Activated CD4-positive, alpha-beta T cell treated with anti-CD3 and anti-CD28 coated beads for 36 hours (primary cell): ENCODE results near the gene FOSL2. TPM values are rescaled to one million over a fixed set of nuclear protein-coding genes. Genes with fewer than 3 reads are reported as not detected.

Source experiments
- ATAC-seq: fragments of 200-7000 bp; cut with Tn5 transposase; one replicate; pipeline ENCODE4 v1.10.0; 2021; ENCODE audit warnings: mild to moderate bottlenecking, moderate library complexity
- CTCF ChIA-PET: fragments of 350-600 bp; sonication (Branson Sonifier 250); formaldehyde crosslinking; loops from one replicate; lab custom pipeline; 2021; ENCODE audit warnings: antibody characterized with exemption; lab: Charles Lee
- POLR2A ChIA-PET: fragments of 350-600 bp; sonication (Branson Sonifier 250); formaldehyde crosslinking; loops from one replicate; lab custom pipeline; 2021; ENCODE audit warnings: antibody characterized with exemption, inconsistent platforms; lab: Charles Lee
- DNase-seq: peaks from one replicate; pipeline ENCODE4 v3.0.0-alpha.2; 2020
- H3K27ac Mint-ChIP-seq: one replicate; pipeline ENCODE4 v1.8.0; 2021; ENCODE audit warnings: mixed read lengths
- H3K27me3 Mint-ChIP-seq: one replicate; pipeline ENCODE4 v1.8.0; 2021; ENCODE audit warnings: mixed read lengths
- H3K36me3 Mint-ChIP-seq: one replicate; pipeline ENCODE4 v1.8.0; 2021; ENCODE audit warnings: low read depth, mixed read lengths
- H3K4me1 Mint-ChIP-seq: one replicate; pipeline ENCODE4 v1.8.0; 2021; ENCODE audit warnings: mixed read lengths
- H3K4me3 Mint-ChIP-seq: one replicate; pipeline ENCODE4 v1.8.0; 2021; ENCODE audit warnings: mild to moderate bottlenecking, moderate library complexity, mixed read lengths
- H3K9me3 Mint-ChIP-seq: one replicate; pipeline ENCODE4 v1.8.0; 2021; ENCODE audit warnings: low read depth, mixed read lengths
- intact Hi-C, 2 experiments: fragments of 100-400 bp; cut with DNase I in 1 of 2; cut with micrococcal nuclease in 1 of 2; formaldehyde crosslinking; loops; one replicate each; pipeline versions ENCODE4 v1.14.2 to v1.15.1; 2022 to 2024; cut with DNase I, micrococcal nuclease
- total RNA-seq, 2 experiments: library from RNA; stranded (reverse); gene quantifications; one replicate each; pipeline ENCODE4 v1.2.3, GENCODE V29; 2021

The FOSL2 gene
- total RNA-seq, 2 experiments from 2014 or later: 135 to 225 TPM

GRCh38 chr2:28406276-28407096, 13.8 kb downstream of the FOSL2 start:
- DNase-seq (peak; percentile 83), ATAC-seq (peak; percentile 62)
- Mint-ChIP-seq H3K4me3 (peak overlapping the region; percentile 23), H3K9me3 (no peaks in the 10 kb centered on the region), H3K27me3 (no peaks in the 10 kb centered on the region), H3K36me3 (peaks cover 90% of the 10 kb centered on the region), H3K27ac (peak overlapping the region; percentile 86), H3K4me1 (peaks cover 93% of the 10 kb centered on the region)
- intact Hi-C loops: no loop called here
- CTCF ChIA-PET: no interaction called here
- POLR2A ChIA-PET: interaction anchor here (0.6 to 0.8 kb wide), 3 partner anchors 14 to 1740 kb away, joined by 3 to 8 read pairs (median 3); partner anchors contain the start of gene FOSL2

- POLR2A ChIA-PET: interaction anchor here (0.6 to 0.8 kb wide), 4 partner anchors 15 to 1739 kb away, joined by 3 to 8 read pairs (median 3); partner anchors contain the start of gene FOSL2
- intact Hi-C loops: no loop called here
- H3K4me3 Mint-ChIP-seq: peak overlapping the region; percentile 23
- CTCF ChIA-PET: interaction anchor here (0.5 to 2.1 kb wide), 6 partner anchors 14 to 854 kb away, joined by 3 to 6 read pairs (median 3); partner anchors contain the start of gene FOSL2
- H3K27ac Mint-ChIP-seq: peak overlapping the region; percentile 86
- peaks cover 87% of the 10 kb centered on the region for H3K4me1 Mint-ChIP-seq
- ATAC-seq: no peak
- no peaks in the 10 kb centered on the region for H3K27me3 Mint-ChIP-seq
- H3K36me3 Mint-ChIP-seq: peaks cover 89% of the 10 kb centered on the region
- H3K9me3 Mint-ChIP-seq: no peaks in the 10 kb centered on the region
- DNase-seq: no peak
These were observed 14.7 kb downstream of the FOSL2 start for GRCh38 chr2:28407131-28407975.

GRCh38 chr2:28407976-28408690, 15.5 kb downstream of the FOSL2 start:
- ChIA-PET CTCF (interaction anchor here (0.5 to 2.1 kb wide), 8 partner anchors 15 to 854 kb away, joined by 3 to 6 read pairs (median 3); partner anchors contain the start of gene FOSL2), POLR2A (interaction anchor here (0.6 to 0.7 kb wide), 2 partner anchors 17 to 655 kb away, joined by 3 to 9 read pairs; no protein-coding TSS in a partner anchor)
- Mint-ChIP-seq H3K27ac (peak overlapping the region; percentile 82), H3K9me3 (no peaks in the 10 kb centered on the region), H3K4me1 (peaks cover 85% of the 10 kb centered on the region), H3K4me3 (no peak overlapping the region), H3K36me3 (peaks cover 94% of the 10 kb centered on the region), H3K27me3 (no peaks in the 10 kb centered on the region)
- ATAC-seq: no peak
- no peak for DNase-seq
- intact Hi-C loops: no loop called here

GRCh38 chr2:28408764-28409599, 16.3 kb downstream of the FOSL2 start:
- intact Hi-C loops: loop anchor here (1.0 kb wide), 2 partner anchors 16 to 41 kb away; no protein-coding TSS in a partner anchor
- peak; percentile 84 for DNase-seq
- Mint-ChIP-seq H3K4me3 (peak overlapping the region; percentile 20), H3K27me3 (no peaks in the 10 kb centered on the region), H3K9me3 (no peaks in the 10 kb centered on the region), H3K4me1 (peaks cover 79% of the 10 kb centered on the region), H3K36me3 (peaks cover 94% of the 10 kb centered on the region), H3K27ac (peak overlapping the region; percentile 82)
- CTCF ChIA-PET: interaction anchor here (0.8 to 2.1 kb wide), 4 partner anchors 16 to 726 kb away, joined by 3 to 6 read pairs (median 3); partner anchors contain the start of gene FOSL2
- ATAC-seq: peak; percentile 69
- POLR2A ChIA-PET: interaction anchor here (0.6 to 1.4 kb wide), 2 partner anchors 14 to 17 kb away, joined by 4 to 9 read pairs; no protein-coding TSS in a partner anchor

DNA sequence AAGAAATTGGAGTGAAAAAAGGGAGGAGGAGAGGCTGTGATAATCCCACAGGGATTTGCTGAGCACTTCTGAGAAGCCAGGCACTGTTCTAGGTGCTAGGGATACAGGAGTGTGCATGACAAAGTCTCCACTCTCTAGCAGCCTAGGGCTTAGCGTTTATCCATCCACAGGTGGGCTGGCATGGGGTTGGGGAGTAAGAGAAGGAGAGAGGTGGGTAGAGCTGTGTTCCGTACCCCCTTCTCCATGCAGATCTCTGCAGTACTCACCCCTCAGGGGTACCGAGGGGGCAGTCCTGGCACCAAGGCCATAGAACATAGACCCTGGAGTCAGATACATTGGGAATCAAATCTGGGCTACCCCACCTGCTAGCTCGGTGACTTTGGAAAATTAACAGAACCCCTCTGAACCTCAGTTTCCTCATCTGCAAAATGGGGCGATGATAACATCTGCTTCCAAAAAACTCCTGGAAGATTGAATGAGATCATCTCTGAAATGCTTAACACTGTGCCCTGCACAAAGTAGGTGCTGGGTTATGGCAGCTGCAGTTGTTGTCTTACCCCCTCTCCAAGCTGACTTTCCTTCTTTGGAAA, 18.6 kb downstream of the FOSL2 start:
- ChIA-PET POLR2A (no interaction called here), CTCF (interaction anchor here (0.6 kb wide), 2 partner anchors 50 to 182 kb away, joined by 3 to 6 read pairs; no protein-coding TSS in a partner anchor)
- intact Hi-C loops: loop anchor here in 1 of 2 experiments (2.0 kb wide), 1 partner anchor 14 kb away; no protein-coding TSS in a partner anchor
- Mint-ChIP-seq H3K36me3 (peaks cover 90% of the 10 kb centered on the region), H3K27ac (peak overlapping the region; percentile 93), H3K4me1 (peaks cover 62% of the 10 kb centered on the region), H3K9me3 (no peaks in the 10 kb centered on the region), H3K4me3 (no peak overlapping the region), H3K27me3 (no peaks in the 10 kb centered on the region)
- DNase-seq: no peak
- no peak for ATAC-seq

GRCh38 chr2:28411956-28412609, 19.4 kb downstream of the FOSL2 start:
- ATAC-seq (no peak), DNase-seq (no peak)
- ChIA-PET POLR2A (no interaction called here), CTCF (no interaction called here)
- peaks cover 54% of the 10 kb centered on the region for H3K4me1 Mint-ChIP-seq
- H3K27me3 Mint-ChIP-seq: no peaks in the 10 kb centered on the region
- intact Hi-C loops: loop anchor here in 1 of 2 experiments (2.0 kb wide), 1 partner anchor 13 kb away; no protein-coding TSS in a partner anchor
- H3K36me3 Mint-ChIP-seq: peaks cover 90% of the 10 kb centered on the region
- H3K27ac Mint-ChIP-seq: peak overlapping the region; percentile 51
- no peak overlapping the region for H3K4me3 Mint-ChIP-seq
- no peaks in the 10 kb centered on the region for H3K9me3 Mint-ChIP-seq

DNA sequence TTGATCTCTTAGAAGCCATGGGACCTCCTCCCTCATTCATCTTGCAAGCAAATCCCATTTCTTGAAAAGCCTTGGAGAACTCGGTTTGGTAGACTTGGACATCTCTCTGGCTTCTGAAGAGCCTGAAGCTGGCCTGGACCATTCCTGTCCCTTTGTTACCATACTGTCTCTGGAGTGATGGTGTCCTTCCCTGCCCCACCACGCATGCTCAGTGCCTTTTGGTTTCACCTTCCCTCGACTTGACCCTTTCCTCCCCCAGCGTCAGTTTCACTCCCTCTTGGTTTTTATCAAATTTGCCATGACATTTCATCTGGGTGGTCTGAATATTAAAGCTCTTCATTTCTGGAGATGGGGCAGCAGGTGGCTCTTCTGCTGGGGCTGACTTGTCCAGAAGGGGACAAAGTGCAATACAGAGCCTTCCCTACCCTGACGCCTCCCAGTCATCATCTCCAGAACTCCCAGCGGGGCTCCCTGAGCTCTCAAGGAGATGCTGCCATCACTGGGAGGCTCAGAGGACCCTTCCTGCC, 20.0 kb downstream of the FOSL2 start:
- Mint-ChIP-seq H3K4me1 (peaks cover 48% of the 10 kb centered on the region), H3K9me3 (no peaks in the 10 kb centered on the region), H3K4me3 (no peak overlapping the region), H3K27me3 (no peaks in the 10 kb centered on the region), H3K27ac (no peak overlapping the region), H3K36me3 (peaks cover 90% of the 10 kb centered on the region)
- ChIA-PET POLR2A (no interaction called here), CTCF (interaction anchor here (1.2 kb wide), 1 partner anchor 18 kb away, joined by 3 read pairs; no protein-coding TSS in a partner anchor)
- no peak for DNase-seq
- no peak for ATAC-seq
- intact Hi-C loops: no loop called here

DNA sequence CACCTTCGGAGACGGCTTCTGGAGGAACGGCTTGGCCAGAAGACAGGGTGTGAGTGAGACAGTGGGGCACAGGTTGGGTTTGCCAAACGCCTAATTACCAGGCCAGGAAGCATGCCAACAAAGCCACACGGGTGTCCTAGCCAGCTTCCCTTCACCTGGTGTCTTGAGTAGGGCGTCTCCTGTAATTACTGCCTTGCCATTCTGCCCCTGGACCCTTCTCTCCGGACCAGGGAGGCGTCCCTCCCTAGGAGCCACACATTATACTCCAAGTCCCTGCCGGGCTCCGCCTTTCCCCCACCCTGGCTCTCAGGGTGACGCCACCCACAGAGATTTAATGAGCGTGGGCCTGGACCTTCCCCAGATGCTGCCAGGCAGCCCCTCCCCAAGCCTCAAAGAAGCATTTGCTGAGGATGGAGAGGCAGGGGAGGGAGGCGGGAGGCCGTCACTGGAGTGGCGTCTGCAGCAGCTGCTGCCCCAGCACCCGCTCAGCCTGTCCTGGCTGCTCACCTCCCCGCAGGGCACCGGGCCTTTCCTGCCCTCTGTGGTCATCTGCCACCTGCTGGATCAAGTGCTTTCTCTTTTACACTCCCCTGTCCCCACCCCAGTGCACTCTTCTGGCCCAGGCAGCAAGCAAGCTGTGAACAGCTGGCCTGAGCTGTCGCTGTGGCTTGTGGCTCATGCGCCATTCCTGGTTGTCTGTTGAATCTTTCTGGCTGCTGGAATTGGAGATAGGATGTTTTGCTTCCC, 20.7 kb downstream of the FOSL2 start:
- no peak for DNase-seq
- peaks cover 42% of the 10 kb centered on the region for H3K4me1 Mint-ChIP-seq
- peaks cover 84% of the 10 kb centered on the region for H3K36me3 Mint-ChIP-seq
- no peak for ATAC-seq
- no peaks in the 10 kb centered on the region for H3K9me3 Mint-ChIP-seq
- peak overlapping the region; percentile 47 for H3K27ac Mint-ChIP-seq
- H3K27me3 Mint-ChIP-seq: no peaks in the 10 kb centered on the region
- no peak overlapping the region for H3K4me3 Mint-ChIP-seq
- POLR2A ChIA-PET: interaction anchor here (1.8 kb wide), 1 partner anchor 11 kb away, joined by 5 read pairs; no protein-coding TSS in a partner anchor
- intact Hi-C loops: no loop called here
- CTCF ChIA-PET: interaction anchor here (0.7 to 1.2 kb wide), 4 partner anchors 10 to 29 kb away, joined by 3 read pairs; no protein-coding TSS in a partner anchor
